ENCODE data around the gene EIF2D.

- peak; percentile 94 for TF ChIP-seq POLR2A (IDR thresholded peaks at IDR 0.05; ENCODE audit: low read length)
- TF ChIP-seq GATA1 (IDR thresholded peaks at IDR 0.05; ENCODE audit: low read depth, low read length), result no peak
Measured at GRCh38 chr1:206612129-206612876, at the start of gene EIF2D.

Measured in erythroblast (primary cell).